ENCODE results near the gene WDR74. TPM values are rescaled to one million over a fixed set of nuclear protein-coding genes. Genes with fewer than 3 reads are reported as not detected.

WDR74 gene
- 10 to 100 TPM; 24.6 to 32.2 TPM for total RNA-seq
- long read RNA-seq, transcript WDR74-201 (11 exons, 1,289 nt): major isoform, 13 of 19 reads
- long read RNA-seq, partial matches to known transcripts: 1 of 19 reads
- long read RNA-seq, other reads (novel, unspliced or antisense): 3 of 19 reads

DNA sequence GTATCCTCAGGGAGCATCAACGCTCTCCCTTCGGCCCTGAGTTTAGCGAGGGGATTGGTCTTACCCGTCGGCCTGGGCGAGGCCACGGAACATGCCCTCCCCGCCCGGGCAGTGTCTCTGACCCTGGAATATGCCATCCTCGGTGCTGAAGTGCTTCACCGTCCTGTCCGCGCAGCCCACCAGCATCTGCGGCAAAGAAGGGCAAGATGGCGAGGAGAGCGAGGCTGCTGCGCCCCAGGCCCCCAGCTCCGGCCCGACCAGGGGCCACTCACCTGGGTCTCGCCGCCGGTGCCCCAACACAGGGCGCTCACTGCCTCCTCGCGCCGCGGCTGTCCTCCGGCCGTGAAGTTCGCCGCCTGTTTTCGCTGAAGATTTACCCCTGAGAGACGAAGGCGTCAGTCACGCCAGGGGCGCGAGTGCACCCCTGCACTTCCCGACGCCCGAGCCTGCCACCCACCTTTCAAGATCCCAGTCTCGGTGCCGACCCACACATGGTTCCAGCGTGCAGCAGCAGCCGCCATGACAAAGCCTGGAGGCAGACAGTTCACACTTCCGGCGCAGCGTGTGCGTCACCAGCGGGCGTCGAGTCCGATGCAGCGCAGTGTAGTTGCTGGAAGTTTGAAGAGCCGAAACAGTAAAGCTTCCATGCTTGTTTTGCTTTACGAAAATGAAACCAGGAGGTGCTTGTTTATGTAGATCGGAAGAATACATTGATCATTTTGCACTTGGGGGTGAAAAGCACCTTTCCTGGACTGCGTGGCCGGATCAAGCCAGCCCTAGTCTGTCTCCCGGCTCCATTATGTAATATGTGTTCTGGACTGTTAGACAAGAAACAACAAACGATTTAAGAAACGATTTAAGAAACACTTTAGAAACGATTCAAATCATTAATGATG is at the start of gene WDR74:
WDR74 (minus strand) TSS at position 541 of the 896 bp plus-strand sequence; CDS start at position 521, 20 bp downstream.
- intact Hi-C loops (cut with DNase I): no loop called here
- ATAC-seq (peak; percentile 76), DNase-seq (peak; percentile 94)

DNA sequence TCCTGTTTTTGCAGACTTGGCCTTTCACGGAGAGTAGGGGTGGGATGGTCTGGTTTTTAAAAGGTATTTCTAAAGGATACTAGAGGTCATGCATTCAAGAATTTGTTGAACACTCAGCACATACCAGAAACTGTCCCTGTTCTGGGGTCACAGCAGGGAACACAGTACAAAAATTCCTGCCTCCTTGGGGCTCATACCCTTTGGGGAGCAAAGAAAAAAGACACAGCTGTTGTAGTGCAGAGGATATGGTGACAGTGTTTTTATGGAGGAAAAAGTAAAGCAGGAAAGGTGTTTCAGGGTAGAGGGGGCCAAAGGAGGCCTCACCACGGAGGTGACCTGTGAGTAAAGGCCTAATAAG is 49.7 kb upstream of the WDR74 start:
- intact Hi-C loops (cut with DNase I): no loop called here
- no peak for ATAC-seq
- no peak for DNase-seq

DNA sequence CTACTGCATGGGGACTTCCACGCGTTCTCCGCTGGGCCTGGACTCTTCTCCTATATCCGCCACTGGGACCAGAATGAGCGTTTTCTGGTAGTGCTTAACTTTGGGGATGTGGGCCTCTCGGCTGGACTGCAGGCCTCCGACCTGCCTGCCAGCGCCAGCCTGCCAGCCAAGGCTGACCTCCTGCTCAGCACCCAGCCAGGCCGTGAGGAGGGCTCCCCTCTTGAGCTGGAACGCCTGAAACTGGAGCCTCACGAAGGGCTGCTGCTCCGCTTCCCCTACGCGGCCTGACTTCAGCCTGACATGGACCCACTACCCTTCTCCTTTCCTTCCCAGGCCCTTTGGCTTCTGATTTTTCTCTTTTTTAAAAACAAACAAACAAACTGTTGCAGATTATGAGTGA is 49.0 kb upstream of the WDR74 start:
- ATAC-seq: no peak
- intact Hi-C loops (cut with DNase I): no loop called here
- no peak for DNase-seq

DNA sequence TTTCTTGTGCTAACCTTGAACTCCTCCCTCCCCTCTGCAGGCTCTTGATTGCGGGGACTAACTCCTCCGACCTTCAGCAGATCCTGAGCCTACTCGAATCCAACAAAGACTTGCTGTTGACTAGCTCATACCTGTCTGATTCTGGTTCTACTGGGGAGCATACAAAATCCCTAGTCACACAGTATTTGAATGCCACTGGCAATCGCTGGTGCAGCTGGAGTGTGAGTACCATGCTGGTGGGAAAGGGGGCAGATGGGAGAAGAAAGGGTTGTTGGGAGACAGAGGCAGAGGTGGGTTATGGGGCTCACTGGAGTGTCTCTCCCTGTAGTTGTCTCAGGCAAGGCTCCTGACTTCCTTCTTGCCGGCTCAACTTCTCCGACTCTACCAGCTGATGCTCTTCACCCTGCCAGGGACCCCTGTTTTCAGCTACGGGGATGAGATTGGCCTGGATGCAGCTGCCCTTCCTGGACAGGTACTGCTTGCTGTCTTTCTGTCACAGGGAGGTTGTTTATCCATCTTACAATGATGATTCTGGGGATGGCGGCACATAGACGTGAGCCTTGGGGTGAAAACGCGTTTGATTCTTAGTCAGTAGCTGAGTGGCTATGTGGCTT is 45.9 kb upstream of the WDR74 start:
- DNase-seq (no peak), ATAC-seq (no peak)
- intact Hi-C loops (cut with DNase I): no loop called here

DNA sequence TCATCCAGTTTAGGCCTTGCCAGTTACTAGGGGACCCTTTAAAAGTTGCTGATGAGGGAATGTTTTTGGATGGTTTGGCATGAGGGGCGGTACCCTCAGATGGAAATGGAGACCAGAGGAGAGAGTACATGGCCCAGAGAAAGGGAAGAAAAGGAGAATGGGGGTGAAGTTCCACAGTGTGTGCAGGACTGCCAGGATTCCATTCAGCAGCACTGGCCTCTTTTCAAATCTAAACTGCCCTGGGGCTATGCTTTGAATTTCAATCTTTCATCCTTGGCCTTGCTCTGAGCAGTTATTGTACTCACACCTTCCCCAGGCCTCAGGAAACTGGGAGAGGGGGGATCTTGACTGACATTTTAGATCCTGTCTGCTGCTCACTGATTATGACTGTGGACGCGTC is 44.3 kb upstream of the WDR74 start:
- no peak for ATAC-seq
- intact Hi-C loops (cut with DNase I): no loop called here
- DNase-seq: no peak

DNA sequence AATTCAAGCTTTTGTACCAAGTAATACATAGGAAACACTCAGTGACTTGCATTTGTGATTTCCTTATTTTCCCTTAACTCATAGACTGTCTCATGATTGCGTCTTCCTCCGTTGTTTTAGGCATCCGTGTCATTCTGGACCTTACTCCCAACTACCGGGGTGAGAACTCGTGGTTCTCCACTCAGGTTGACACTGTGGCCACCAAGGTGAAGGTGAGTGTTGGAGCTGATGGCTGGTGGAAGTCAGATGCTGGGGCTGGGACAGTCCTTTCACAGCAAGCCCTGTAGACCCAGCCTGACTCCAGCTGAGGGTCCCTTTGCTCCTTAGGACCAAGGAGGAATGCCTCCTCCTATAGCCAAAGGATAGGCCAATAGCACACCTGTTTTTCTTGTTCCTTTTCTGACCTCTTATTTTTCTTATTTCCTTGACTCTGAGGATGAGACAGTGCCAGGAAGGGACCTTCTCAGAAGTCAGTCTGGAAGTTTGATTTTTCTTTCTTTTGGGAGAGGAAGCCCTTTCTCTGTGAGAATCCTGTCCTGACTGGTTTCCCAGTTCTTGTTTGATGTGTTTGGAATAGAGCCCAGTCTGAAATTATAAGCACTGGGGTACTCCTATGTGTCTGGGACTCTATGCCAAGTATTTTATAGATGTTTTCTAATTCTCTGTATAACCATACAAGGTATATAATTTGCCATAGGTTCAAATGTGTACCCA is 43.6 kb upstream of the WDR74 start:
- DNase-seq: no peak
- no peak for ATAC-seq
- intact Hi-C loops (cut with DNase I): no loop called here

DNA sequence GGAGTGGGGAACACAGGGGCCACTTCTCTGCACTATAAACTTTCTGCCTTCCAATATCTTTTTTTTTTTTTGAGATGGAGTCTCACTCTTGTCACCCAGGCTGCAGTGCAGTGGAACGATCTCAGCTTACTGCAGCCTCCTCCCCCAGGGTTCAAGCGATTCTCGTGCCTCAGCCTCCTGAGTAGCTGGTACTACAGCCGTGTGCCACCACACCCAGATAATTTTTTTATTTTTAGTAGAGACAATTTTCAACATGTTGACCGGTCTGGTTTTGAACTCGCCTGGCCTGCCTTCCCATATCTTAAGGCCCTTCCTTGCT is 43.0 kb upstream of the WDR74 start:
- ATAC-seq (no peak), DNase-seq (no peak)
- intact Hi-C loops (cut with DNase I): no loop called here

DNA sequence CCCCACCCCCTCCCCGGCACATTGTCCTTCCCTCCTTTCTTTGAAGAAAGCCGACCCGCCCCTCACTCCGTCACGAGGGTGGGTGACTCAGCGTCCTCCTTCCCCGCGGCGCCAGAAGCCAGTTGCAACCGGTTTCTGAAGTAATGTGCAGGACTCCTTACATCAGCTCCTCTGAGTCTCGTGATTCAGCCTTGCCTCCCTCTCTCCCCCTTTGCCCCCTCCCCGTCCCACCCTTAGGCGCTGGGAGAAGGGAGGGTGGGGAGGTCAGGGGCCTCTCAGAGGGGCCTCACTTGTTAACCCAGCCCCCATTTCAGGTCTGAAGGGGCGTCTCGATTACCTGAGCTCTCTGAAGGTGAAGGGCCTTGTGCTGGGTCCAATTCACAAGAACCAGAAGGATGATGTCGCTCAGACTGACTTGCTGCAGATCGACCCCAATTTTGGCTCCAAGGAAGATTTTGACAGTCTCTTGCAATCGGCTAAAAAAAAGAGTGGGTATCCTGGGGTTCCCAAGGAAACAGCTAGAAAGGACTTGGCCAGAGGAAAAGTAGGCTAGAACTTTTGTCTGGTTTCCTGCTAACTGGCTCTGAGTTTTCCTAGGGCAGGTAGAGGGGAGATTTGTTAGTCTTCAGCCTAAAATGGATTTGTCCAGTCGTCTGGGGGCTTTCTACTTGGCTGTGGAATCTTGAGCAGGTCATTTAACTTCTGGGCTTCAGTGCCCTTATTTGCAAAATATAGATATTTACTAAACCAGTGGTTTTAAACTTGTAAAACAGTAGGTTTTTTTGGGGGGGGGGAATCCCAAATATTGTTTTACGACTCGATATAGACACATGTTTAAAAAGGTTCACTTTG is 42.4 kb upstream of the WDR74 start:
- ATAC-seq: peak; percentile 73 to 86
- intact Hi-C loops (cut with DNase I): no loop called here

DNA sequence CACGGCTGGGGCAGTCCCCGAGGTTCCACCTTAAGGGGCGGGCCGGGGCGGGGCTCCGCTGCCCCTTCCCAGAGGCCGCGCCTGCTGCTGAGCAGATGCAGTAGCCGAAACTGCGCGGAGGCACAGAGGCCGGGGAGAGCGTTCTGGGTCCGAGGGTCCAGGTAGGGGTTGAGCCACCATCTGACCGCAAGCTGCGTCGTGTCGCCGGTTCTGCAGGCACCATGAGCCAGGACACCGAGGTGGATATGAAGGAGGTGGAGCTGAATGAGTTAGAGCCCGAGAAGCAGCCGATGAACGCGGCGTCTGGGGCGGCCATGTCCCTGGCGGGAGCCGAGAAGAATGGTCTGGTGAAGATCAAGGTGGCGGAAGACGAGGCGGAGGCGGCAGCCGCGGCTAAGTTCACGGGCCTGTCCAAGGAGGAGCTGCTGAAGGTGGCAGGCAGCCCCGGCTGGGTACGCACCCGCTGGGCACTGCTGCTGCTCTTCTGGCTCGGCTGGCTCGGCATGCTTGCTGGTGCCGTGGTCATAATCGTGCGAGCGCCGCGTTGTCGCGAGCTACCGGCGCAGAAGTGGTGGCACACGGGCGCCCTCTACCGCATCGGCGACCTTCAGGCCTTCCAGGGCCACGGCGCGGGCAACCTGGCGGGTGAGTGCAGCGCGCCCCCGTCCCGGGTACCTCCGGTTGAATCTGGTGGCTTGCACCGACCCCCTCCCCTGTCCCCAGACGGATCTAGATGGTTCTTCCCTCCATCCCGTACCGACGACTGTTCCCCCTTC is 41.6 kb upstream of the WDR74 start, which contains the start of gene SLC3A2:
SLC3A2 (plus strand) TSS at position 94 of the 776 bp plus-strand sequence; CDS start at position 222, 128 bp downstream.
- ATAC-seq (peak; percentile 93 to 94), DNase-seq (peak; percentile 92)
- intact Hi-C loops (cut with DNase I): no loop called here

More for the DNA sequence above, 42.4 kb upstream of the WDR74 start:
- DNase-seq: peak; percentile 94

DNA sequence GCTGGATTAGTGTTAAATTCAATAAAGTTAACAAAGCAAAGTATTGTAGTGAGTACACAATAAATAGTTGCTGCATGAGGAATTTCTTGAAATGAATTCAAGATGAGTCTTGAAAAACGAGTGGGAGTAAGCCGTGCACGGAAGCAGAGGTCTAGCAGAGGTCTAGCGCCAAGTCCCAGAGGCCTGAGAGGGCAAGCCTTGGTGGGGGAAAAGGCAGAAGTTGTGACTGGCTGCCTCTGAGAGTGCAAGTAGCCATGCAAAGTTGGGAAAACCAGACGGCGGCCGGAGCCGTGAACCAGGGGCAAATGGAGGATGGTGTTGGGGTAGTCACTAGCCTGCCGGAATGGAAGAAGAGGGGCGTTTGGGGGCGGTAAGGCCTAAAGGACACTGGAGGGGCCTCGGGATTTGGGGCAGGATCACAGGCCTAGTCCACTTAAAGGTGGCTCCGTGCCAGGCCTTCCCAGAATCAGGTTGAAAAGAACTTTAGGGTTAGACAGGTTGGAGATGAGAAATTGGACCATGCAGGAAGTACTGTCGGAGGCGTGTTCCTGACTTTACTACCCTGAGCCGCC is 40.9 kb upstream of the WDR74 start:
- ATAC-seq (peak; percentile 47 to 51), DNase-seq (peak; percentile 71)
- intact Hi-C loops (cut with DNase I): no loop called here

DNA sequence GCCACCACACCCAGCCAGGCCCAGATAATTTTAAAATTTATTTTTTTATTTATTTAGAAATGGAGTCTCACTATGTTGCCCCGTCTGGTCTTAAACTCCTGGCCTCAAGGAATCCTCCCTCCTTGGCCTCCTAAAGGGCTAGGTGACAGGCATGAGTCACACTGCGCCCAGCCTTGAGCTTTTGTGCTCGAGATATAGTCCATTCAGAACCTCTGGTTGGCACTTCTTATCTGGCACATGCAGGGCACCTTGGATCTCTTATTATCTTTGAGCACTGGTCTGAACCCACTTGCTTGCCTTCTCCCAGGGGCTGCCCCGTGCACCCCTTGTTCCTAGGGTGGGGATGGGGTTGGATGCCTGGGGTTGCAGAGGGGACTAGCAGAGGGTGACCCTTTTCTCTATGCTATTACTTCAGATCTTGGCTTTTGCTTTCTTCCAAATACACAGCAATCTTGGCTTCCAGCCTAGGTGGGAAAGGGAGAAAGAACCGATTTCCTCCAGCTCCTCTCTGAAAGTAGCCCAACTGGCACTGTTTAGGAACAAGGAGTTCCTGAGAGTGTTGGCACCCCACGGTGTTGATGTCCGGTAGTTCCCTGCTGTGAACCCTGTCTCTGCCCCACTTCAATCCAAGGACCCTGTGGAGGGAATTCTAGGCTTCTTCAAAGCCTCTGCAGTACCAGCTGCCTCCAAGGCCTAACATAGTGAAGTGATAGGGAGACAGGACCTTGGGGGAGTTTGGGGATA is 40.0 kb upstream of the WDR74 start:
- DNase-seq (no peak), ATAC-seq (no peak)
- intact Hi-C loops (cut with DNase I): no loop called here

DNA sequence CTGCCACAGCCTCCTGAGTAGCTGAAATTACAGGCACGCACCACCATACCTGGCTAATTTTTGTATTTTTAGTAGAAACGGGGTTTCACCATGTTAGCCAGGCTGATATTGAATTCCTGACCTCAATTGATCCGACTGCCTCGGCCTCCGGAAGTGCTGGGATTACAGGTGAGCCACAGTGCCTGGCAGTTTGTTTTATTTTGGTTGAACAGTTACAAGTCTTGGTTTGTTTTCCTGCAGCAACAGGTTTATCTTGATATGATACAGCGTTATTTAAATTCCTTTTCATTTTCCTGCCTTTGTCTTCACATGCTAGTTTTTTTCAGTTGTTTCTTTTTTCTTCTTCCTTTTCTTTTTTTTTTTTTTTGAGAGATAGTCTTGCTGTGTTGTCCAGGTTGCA is 37.3 kb upstream of the WDR74 start:
- ATAC-seq (no peak), DNase-seq (no peak)
- intact Hi-C loops (cut with DNase I): no loop called here

DNA sequence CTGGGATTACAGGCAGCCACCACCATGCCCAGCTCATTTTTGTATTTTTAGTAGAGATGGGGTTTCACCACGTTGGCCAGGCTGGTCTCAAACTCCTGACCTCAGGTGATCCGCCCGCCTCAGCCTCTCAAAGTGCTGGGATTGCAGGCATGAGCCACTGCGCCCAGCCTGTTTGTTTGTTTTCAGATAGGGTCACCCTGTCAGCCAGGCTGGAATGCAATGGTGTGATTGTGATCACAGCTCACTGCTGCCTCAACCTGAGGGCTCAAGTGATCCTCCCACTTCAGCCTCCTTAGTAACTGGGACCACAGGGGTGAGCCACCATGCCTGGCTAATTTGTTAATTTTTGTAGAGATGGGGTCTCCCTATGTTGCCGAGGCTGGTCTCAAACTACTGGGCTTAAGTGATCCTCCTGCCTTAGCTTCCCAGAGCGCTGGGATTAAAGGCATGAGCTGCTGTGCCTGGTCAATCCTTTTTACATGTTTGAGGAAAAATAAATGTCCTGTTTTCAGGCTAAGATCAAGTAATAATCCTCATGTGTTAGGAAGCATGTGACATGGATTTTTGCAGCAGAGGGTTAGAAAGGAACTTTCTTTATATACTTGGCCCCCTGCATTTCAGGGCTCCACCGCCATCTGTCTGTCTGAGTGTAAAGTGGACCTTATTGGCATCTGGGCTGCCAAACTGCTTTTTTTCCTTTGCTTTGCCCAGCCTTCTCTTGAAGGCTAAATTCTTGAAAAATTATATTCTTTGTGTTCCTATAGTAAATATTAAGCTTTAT is 36.5 kb upstream of the WDR74 start:
- DNase-seq: no peak
- ATAC-seq: no peak
- intact Hi-C loops (cut with DNase I): no loop called here

DNA sequence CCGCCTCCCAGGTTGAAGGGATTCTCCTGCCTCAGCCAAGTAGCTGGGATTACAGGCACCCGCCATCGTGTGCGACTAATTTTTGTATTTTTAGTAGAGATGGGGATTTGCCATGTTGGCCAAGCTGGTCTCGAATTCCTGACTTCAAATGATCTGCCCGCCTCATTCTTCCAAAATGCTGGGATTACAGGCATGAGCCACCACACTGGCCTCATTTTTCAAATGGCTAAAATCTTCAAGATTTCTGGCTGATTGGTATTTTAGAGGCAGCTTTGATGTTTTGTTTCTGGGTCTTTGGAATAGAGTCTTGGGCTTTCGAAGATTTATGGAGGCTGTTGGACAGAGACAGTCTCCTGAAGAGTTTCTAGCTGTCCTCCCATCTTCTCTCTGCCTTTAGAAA is 35.5 kb upstream of the WDR74 start:
- ATAC-seq (no peak), DNase-seq (no peak)
- intact Hi-C loops (cut with DNase I): no loop called here

DNA sequence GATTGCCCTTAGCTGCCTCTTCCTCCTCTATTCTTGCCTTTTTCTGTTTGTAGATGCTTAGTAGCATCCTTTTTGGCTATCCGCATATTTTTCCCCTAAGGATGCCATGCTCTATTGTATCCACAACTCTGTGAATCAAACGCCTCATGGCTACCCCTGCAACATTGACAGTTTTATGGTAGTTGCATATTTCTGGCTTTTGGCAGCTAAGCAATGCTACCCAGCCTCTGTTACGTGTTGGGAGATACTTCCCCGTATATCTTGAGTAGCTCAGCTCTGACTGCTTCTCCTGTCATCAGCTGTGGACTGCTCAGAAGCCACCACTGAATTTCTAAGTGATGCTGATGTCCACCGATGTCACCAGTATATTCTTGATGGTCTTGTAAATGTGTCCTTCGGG is 26.2 kb upstream of the WDR74 start:
- ATAC-seq (no peak), DNase-seq (no peak)
- intact Hi-C loops (cut with DNase I): no loop called here

DNA sequence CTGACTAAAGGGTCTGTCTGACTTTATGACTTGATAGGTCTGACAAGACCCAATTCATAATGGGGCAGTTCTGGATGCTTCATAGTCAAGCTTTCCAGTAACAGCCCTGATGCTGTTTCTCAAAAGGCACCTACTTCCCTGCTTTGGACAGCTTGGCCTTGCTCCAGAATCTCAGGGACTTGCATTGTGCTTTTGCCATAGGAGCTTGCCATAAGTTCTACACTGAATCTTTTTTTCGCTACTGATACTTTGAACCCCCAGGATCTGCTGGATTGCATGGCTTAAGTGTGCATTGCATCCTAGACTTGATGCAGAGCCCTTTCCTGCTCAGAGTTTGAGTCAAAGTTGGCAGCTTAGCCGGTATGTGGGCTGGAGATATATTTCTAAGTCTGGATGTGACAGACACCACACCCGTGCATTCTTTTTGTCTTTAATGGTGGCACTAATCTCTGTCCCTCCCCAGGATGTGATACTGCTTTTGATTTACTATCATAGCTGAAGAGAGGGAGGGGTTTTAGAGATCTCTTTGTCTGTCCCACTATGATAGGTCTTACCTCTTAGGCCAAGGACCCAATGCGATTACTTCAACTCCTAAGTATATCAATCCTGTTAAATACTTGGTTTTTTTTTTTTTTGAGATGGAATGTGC is 24.4 kb upstream of the WDR74 start:
- intact Hi-C loops (cut with DNase I): loop anchor here (2.0 to 5.0 kb wide), 2 partner anchors 77 kb away; partner anchors contain the start of gene TMEM179B (in 2 of the 2)
- ATAC-seq (peak in 1 of 2 donors; percentile 9), DNase-seq (no peak)

Measured in left cardiac atrium (tissue), 4 donors.